Duodenal mucosa (tissue), 2 donors: Measurements from ENCODE around the gene HK3.

ENCODE experiments used
- H3K27ac ChIP-seq: one replicate; pipeline ENCODE4 v1.7.0; 2013; ENCODE audit warnings: low read depth, low read length
- H3K27me3 ChIP-seq, 2 donors: one replicate each; pipeline ENCODE4 v1.7.0; 2013; ENCODE audit warnings: low read length in 2 of 2, control low read depth in 1 of 2; ENCODE audit not compliant: insufficient read depth in 2 of 2, control insufficient read depth in 1 of 2
- H3K36me3 ChIP-seq, 2 donors: one replicate each; pipeline ENCODE4 v1.7.0; 2013; ENCODE audit warnings: low read length in 2 of 2, control low read depth in 1 of 2; ENCODE audit not compliant: insufficient read depth in 2 of 2, control insufficient read depth in 1 of 2
- H3K4me1 ChIP-seq, 2 donors: one replicate each; pipeline ENCODE4 v1.7.0; 2013; ENCODE audit warnings: low read length in 2 of 2, control low read depth in 1 of 2; ENCODE audit not compliant: insufficient read depth in 2 of 2, control insufficient read depth in 1 of 2
- H3K4me3 ChIP-seq, 2 donors: one replicate each; pipeline ENCODE4 v1.7.0; 2013; ENCODE audit warnings: low read length in 2 of 2, low read depth in 1 of 2
- H3K9ac ChIP-seq, 2 donors: one replicate each; pipeline ENCODE4 v1.7.0; 2013; ENCODE audit warnings: low read length in 2 of 2, low read depth in 1 of 2
- H3K9me3 ChIP-seq, 2 donors: one replicate each; pipeline ENCODE4 v1.7.0; 2013; ENCODE audit warnings: low read length in 2 of 2, control low read depth in 1 of 2; ENCODE audit not compliant: control insufficient read depth in 1 of 2

HK3 gene

GRCh38 chr5:176883700-176884570 is 15.2 kb downstream of the HK3 start:
- no peaks in the 10 kb centered on the region for H3K4me1 ChIP-seq

GRCh38 chr5:176882567-176882903 is 16.6 kb downstream of the HK3 start:
- no peak overlapping the region for H3K9ac ChIP-seq
- H3K27me3 ChIP-seq: peaks cover 3 to 4% of the 10 kb centered on the region in 2 donors
- no peak overlapping the region for H3K4me3 ChIP-seq
- H3K36me3 ChIP-seq: no peaks in the 10 kb centered on the region
- no peaks in the 10 kb centered on the region for H3K4me1 ChIP-seq
- H3K27ac ChIP-seq: no peak overlapping the region
- H3K9me3 ChIP-seq: no peaks in the 10 kb centered on the region

More at GRCh38 chr5:176883700-176884570, 15.2 kb downstream of the HK3 start:
- Histone ChIP-seq H3K4me3 (no peak overlapping the region), H3K36me3 (no peaks in the 10 kb centered on the region), H3K27me3 (peaks cover 0 to 4% of the 10 kb centered on the region in 2 donors), H3K9ac (no peak overlapping the region), H3K27ac (no peak overlapping the region), H3K9me3 (no peaks in the 10 kb centered on the region)

GRCh38 chr5:176881816-176882566 is 17.2 kb downstream of the HK3 start:
- Histone ChIP-seq H3K4me1 (no peaks in the 10 kb centered on the region), H3K36me3 (no peaks in the 10 kb centered on the region), H3K9me3 (no peaks in the 10 kb centered on the region), H3K9ac (no peak overlapping the region), H3K4me3 (no peak overlapping the region), H3K27ac (no peak overlapping the region), H3K27me3 (peaks cover 4 to 8% of the 10 kb centered on the region in 2 donors)

GRCh38 chr5:176881021-176881749 is 18.0 kb downstream of the HK3 start:
- Histone ChIP-seq H3K27ac (no peak overlapping the region), H3K9ac (no peak overlapping the region), H3K36me3 (no peaks in the 10 kb centered on the region), H3K27me3 (peaks cover 4 to 9% of the 10 kb centered on the region in 2 donors), H3K4me1 (no peaks in the 10 kb centered on the region), H3K4me3 (no peak overlapping the region), H3K9me3 (no peaks in the 10 kb centered on the region)

GRCh38 chr5:176880366-176881020 is 18.7 kb downstream of the HK3 start:
- Histone ChIP-seq H3K9me3 (no peaks in the 10 kb centered on the region), H3K36me3 (no peaks in the 10 kb centered on the region), H3K27ac (no peak overlapping the region), H3K4me1 (no peaks in the 10 kb centered on the region), H3K4me3 (no peak overlapping the region), H3K9ac (no peak overlapping the region), H3K27me3 (peaks cover 4 to 15% of the 10 kb centered on the region in 2 donors)

- Histone ChIP-seq H3K4me1 (no peaks in the 10 kb centered on the region), H3K27me3 (peaks cover 6 to 15% of the 10 kb centered on the region in 2 donors), H3K27ac (no peak overlapping the region), H3K9ac (no peak overlapping the region), H3K36me3 (no peaks in the 10 kb centered on the region), H3K9me3 (no peaks in the 10 kb centered on the region), H3K4me3 (no peak overlapping the region)
Measured at GRCh38 chr5:176879663-176880361, 19.3 kb downstream of the HK3 start.

GRCh38 chr5:176878906-176879662 is 20.1 kb downstream of the HK3 start:
- Histone ChIP-seq H3K9me3 (no peaks in the 10 kb centered on the region), H3K36me3 (no peaks in the 10 kb centered on the region), H3K4me1 (no peaks in the 10 kb centered on the region), H3K27me3 (peaks cover 9 to 15% of the 10 kb centered on the region in 2 donors), H3K9ac (no peak overlapping the region), H3K27ac (no peak overlapping the region), H3K4me3 (no peak overlapping the region)

GRCh38 chr5:176878463-176878862 is 20.7 kb downstream of the HK3 start:
- H3K4me3 ChIP-seq: no peak overlapping the region
- no peaks in the 10 kb centered on the region for H3K9me3 ChIP-seq
- no peaks in the 10 kb centered on the region for H3K36me3 ChIP-seq
- no peaks in the 10 kb centered on the region for H3K4me1 ChIP-seq
- H3K9ac ChIP-seq: no peak overlapping the region
- peaks cover 9 to 15% of the 10 kb centered on the region in 2 donors for H3K27me3 ChIP-seq
- no peak overlapping the region for H3K27ac ChIP-seq

GRCh38 chr5:176877793-176878331 is 21.3 kb downstream of the HK3 start:
- H3K36me3 ChIP-seq: no peaks in the 10 kb centered on the region
- no peak overlapping the region for H3K4me3 ChIP-seq
- H3K27me3 ChIP-seq: peaks cover 9 to 15% of the 10 kb centered on the region in 2 donors

More at GRCh38 chr5:176877793-176878331, 21.3 kb downstream of the HK3 start:
- no peak overlapping the region for H3K27ac ChIP-seq
- H3K4me1 ChIP-seq: no peaks in the 10 kb centered on the region
- no peaks in the 10 kb centered on the region for H3K9me3 ChIP-seq
- H3K9ac ChIP-seq: no peak overlapping the region
